GM19023 (cell line): Measurements from ENCODE around the gene IL37.
"Not testable (repeated sequence)": the region's sequence is repeated elsewhere in the genome, so short reads cannot be mapped to it uniquely, and the experiment has no call there.

Experiments used
- ATAC-seq: cut with Tn5 transposase; IDR thresholded peaks from one replicate; pipeline ENCODE4 v1.9.1; 2021; ENCODE audit warnings: mild to moderate bottlenecking, moderate library complexity; ENCODE audit not compliant: unreplicated experiment

Gene IL37

DNA sequence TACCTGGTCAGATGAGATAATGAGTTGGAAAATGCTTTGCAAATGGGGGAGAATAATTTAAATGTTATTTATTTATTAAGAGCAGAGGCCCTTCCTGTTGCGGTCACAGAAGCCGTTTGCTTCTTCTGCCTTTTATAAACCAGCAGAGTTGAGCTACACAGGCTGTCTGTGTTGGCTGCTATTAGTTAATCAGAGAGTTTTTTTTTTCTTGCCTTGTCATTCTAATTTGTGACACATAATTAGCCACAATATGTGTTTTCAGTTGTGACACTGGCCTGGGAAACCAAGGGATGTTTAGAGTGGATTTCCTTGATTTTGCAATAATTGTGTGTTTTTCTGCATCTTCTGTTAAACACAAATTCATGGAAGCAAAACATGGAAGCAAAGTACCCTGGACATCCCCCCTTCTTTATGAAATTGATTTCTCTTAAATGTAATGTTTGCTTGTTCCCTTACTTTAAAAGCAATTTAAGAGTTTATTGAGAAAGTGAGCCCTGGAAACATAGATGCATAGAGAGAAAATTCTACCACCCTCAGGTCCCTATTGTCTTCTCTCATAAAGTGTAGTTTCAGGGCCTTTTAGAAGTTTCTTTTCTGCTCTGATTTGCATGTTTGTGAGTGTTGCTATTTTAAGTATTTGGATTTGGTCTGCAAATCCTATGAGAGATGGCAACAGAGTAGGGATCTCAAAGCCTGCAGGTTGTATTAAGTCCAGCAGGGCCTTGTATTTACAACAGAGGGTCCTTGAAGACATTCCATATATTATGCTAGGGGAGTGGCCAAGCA lies 22.8 kb upstream of the IL37 start:
- ATAC-seq = no peak

GRCh38 chr2:112889976-112890375 lies 21.0 kb upstream of the IL37 start:
- no peak for ATAC-seq

DNA sequence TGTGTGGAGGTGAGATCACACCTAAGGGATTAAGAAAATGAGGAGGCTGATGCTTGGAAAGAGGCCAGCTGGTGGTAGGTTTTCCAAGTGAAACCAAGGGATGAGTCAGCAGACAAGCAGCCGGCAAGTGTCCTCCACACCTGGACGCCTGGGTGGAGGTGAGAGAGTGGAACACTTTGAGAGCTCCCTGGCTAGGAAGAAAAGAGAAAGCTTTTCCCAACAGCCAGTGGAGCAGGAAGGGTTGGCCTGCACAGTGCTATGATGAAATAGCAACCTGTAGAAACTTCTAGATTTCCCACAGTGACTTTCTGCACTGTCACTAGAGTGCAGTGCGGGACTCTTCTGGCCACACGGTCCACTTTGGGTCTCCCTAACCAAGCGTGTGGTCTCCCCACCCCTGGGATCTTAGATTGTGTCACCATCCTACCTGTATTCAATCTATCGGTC lies 19.6 kb upstream of the IL37 start:
- no peak for ATAC-seq

DNA sequence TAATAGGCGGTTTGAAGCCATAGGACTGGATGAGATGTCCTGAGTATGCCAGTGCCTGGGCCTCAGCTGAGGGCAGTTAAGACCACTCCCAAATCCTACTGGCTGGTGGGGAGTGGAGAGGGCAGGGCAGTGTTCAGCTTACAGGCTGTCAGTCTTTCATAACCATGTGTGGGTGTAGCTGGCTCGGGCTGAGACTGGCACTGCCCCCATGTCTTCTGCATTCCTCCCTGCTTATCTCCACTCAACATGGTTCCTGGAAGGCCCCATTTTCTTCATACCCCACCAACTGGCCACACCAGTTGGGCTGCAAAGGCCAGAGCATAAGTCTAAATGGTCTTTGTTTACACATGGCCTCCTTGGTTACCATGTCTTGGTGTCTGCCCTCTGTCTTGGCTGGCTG lies 17.2 kb upstream of the IL37 start:
- no peak for ATAC-seq

DNA sequence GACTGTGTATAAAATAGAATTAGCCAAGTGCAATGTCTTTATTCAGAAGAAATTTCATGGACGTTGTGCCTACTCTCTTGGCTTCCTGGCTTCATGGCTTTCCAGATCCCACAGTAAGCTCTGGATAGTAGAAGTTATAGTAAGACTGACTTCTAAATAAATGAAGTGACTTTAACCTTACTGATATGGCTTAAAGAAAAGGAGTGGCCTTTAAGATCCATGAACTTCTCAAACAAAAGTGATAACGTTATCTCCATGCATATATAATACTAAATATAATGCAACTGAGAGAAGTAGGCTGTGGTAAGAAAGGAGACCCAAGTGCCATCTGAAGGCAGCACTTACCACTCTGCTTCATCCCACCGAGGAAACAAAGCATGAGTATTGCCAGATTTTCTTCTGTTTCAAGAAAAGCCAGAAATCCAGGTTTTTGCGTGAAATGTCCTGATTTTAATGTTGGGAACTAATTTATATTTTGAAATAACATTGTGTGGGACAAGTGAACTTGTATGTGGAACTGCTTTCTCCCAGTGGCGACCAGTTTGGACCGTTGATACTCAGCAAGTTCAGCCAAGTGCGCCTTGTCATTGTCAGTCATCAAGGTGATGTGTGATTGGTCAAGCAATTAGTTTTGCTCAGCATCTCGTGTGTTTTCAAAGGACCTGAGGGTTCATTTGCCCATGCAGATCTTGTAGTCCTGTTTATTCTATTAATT lies 13.9 kb upstream of the IL37 start:
- no peak for ATAC-seq

GRCh38 chr2:112897624-112897978 lies 13.4 kb upstream of the IL37 start:
- no peak for ATAC-seq

DNA sequence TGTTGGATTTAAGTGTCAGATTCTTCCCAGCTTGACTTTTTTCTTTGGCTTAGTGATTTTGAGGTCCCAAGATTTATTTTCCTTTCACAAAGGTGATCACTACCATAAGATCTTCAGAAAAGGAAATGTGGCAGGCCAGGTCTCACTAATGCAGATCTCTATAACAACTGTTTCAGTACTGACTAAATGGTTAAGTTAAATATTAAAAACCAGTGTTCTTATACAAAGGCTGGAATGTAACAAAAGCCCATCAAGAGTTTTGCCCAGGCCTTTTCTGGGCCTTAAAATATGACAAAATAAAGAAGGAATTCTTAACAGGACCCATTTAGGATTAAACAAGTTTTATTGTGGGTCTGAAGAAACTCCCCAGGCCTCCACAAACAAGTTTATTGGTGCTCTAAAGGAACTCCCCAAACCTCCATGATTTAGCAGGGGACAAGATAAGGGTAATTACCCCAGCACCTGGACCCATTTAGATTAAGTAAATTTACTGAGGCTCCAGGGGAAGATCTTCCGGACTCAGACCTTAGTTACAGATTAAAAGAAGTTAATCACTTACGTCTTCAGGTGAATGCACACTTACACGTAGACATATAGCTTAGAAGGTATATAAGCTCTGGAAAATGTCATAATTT lies 9.4 kb upstream of the IL37 start:
- not testable (repeated sequence) for ATAC-seq

- ATAC-seq = no peak
These were observed 8.1 kb upstream of the IL37 start for GRCh38 chr2:112902816-112903215.

GRCh38 chr2:112904883-112905282 lies 6.1 kb upstream of the IL37 start:
- no peak for ATAC-seq

- ATAC-seq = no peak
These were observed 4.7 kb upstream of the IL37 start for GRCh38 chr2:112906276-112906675.

- ATAC-seq = no peak
These were observed 3.7 kb upstream of the IL37 start for GRCh38 chr2:112907001-112907949.

DNA sequence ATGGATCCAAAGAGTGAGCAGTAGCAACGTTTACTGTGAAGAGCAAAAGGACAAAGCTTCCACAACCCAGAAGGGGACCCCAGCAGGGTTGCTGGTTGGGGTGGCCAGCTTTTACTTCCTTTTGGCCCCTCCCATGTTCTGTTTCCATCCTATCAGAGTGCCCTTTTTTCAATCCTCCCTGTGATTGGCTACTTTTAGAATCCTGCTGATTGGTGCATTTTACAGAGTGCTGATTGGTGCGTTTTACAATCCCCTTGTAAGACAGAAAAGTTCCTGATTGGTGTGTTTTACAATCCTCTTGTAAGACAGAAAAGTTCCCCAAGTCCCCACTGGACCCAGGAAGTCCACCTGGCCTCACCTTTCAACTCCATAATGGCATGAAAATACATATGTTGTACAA lies 2.4 kb upstream of the IL37 start:
- not testable (repeated sequence) for ATAC-seq

- no peak for ATAC-seq
These were observed 746 bp upstream of the IL37 start for GRCh38 chr2:112910219-112910618.

DNA sequence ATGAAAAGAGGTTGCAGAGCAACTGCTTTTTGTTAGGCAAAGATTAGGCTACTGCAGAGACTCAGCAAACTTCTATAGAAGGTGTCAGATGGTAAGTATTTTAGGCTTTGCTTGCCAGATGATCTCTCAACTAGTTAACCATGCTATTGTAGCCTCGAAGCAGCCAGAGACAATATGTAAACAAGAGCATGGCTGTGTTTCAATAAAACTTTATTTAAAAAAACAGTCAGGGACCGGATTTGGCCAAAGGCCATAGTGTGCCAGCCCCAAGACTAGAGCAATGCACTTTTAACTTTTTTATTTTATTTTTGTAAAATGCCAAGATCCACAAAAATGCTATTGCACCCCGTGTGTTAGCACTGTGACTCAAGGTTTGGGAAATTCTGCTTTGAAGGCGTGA lies 1.4 kb downstream of the IL37 start:
- no peak for ATAC-seq

DNA sequence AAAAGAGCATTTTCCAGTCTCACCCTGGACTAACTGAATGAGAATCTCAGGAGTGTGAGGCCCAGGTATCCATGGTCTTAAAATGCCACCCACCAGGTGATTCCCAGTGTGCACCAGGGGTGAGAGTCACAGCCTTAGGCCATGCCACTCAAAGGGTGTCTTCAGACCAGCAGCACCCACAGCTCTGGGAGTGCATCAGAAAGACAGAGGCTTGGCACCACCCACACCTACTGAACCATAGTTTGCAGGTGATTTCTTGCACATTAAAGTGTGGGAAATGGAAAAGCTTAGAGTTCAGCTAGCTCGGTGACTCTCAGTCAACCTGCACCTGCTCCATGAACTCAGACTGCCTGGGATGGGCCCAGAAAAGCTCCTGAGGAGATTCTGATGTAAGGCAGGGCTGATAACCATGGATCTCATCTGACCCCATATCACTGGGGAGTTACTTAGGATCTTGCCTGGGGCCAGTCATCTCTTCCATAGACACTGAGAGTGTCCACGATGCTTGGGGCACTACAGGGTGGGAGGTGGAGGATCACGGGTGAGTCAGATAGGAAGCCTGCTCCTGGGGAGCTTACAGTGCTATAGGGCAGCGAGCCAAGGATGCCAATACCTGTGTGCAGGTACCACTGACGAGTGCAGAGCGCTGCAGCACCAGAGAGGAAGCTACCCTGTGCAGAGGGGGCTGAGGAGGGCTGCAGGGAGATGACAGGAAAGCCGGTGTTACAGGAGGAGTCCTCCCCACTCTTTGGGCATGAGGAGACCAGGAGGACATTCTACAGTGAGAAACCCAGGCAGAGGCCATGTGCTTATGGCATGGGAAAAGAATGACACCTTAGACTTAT lies 4.6 kb downstream of the IL37 start:
- no peak for ATAC-seq

DNA sequence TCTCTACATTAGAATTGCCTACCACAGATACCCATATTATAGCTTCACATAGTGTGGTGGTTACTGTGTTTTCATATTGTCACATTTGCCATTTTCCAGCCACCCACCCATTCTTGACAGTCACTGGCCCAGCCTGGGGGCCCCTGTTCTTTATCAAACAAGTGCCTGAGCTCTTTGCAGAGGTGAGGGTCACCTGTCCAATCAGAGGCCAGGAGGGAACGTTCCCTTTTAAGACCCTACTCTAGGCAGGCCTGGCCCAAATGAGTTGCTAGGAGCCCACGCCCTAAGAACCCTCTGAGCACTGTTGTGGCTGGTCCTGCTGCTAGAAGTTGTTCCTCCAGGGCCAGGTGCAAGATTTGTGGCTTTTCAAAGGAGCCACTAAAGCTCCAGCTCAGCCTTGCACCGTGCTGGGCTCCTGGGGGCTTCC lies 5.2 kb downstream of the IL37 start:
- ATAC-seq = no peak

GRCh38 chr2:112916625-112917247 lies 5.8 kb downstream of the IL37 start:
- no peak for ATAC-seq

GRCh38 chr2:112917856-112918255 lies 6.9 kb downstream of the IL37 start:
- no peak for ATAC-seq

DNA sequence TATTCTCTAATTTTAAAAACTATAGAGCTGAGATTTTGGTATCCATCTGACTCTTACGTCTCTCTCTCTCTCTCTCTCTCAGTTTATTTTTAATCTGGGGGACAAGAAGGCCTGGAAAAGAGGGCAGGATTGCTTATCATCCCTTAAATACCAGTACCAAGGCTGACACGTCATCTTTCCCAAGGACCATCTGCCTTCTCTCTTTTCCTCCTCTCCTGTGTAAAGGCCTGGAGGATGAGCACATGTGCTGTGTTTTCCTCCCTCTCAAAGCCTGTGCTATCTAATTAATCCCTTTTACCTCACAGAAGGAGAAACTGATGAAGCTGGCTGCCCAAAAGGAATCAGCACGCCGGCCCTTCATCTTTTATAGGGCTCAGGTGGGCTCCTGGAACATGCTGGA lies 7.3 kb downstream of the IL37 start:
- ATAC-seq = no peak

GRCh38 chr2:112919086-112919485 lies 8.1 kb downstream of the IL37 start:
- ATAC-seq = no peak
